Stimulated activated CD4-positive, alpha-beta T cell treated with anti-CD3 and anti-CD28 coated beads, TNF-alpha, amount 100 ng/mL, for 48 hours (primary cell): Measurements from ENCODE around the gene AIRE.

Source experiments
- DNase-seq, 3 donors: peaks; one replicate each; pipeline ENCODE4 v3.0.0-alpha.2; 2020; ENCODE audit warnings: low read depth in 3 of 3

Gene AIRE

GRCh38 chr21:44304877-44305293 is 19.2 kb downstream of the AIRE start:
- peak in 1 of 3 donors; percentile 29 for DNase-seq

DNA sequence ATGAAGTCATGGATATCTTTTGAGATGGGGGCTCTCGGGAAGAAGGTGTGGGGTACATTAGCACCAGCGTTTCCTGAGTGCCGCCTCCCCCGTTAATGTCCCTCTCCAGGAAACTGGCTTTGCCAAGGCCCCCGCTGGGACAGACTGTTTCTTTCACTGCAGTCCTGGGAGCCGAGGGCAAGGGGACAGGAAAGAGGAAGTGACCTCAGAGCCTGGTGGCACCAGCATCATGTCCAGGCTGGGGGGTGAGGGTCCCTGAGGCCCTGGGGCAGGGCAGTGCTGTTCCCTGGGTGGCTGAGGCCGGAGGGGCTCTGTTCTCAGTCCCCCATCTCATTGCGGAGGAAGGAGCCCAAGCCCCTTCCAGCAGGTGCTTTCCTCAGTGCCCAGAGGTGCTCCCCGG is 20.0 kb downstream of the AIRE start:
- no peak for DNase-seq

DNA sequence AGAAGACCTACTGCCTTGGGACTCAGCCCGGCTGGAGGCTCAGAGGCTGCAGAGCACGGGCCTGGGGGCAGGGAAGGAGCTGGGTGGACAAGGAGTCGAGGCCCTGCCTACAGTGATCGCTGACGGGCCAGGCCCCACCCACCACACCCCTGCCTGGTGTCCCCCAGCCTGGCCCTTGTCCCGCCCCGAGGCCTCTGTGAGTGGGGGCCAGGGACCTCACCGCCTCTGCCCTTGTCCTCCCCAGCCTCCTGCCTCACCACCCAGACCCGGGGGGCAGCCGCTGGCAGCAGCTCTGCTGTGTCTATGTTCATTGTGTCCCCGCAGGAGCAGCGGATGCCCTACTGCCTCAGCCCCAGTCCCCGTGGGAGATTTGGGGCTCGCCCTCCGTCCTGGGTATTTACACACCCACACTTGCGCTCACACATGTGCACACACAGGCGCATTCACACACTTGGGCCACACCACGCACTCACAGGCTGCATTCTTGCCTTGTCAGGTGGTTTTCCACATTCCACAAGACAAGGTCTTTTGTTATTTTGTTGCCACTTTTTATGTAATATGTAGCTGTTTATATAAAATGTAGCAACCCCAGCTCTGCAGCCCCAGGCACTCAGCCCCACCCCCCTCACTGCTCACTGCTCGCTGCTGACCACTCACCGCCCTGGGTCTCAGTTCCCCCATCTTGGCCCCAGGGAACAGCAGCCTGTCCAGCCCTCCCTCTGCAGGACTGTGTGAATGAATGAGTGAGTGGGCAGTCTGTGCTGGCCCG is 21.4 kb downstream of the AIRE start:
- no peak for DNase-seq

DNA sequence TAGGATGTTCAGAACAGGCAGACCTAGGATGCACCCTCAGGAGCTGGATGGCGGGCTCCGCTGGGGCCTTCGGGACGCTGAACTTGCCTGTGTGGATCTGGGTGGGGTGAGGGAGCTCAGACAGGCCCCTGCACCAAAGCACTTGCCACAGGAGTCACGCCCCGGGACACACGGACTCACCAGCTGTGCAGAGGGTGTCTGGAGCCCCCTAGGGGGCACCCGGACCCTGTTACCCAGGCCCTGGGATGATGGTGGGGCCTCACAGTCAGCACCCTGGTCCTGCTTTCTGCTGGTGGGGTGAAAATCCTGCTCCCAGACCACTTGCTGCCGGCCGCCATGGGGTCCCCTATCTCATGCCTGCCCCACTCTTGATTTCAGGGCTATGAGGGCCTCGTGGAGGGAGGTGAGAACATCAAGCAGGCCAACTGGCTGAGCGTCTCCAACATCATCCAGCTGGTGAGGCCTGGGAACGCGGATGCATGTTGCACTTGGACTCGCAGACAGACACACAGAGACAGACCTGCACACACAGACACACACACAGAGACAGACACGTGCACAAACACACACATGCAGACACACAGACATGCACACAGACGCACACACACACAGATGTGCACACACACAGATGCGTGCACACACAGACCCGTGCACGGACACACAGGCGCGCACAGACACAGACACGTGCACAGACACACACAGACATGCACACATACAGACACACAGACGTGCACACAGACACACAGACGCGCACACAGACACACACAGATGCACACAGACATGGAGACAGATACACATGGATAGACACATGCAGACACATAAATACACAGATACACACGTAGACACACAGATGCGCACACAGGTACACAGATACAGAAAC is 25.2 kb downstream of the AIRE start:
- DNase-seq: no peak

DNA sequence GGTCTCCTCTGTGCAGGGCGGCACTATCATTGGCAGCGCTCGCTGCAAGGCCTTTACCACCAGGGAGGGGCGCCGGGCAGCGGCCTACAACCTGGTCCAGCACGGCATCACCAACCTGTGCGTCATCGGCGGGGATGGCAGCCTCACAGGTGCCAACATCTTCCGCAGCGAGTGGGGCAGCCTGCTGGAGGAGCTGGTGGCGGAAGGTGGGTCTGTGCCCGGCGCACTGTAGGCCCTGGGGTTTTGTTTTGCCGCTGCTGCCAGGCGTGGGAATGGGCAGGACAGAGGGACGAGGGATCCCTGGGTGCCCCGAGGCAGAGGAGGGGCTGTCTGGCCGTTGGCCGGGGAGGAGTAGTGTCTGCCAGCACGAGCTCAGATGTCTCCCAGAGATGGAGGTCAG is 26.4 kb downstream of the AIRE start:
- DNase-seq: no peak

DNA sequence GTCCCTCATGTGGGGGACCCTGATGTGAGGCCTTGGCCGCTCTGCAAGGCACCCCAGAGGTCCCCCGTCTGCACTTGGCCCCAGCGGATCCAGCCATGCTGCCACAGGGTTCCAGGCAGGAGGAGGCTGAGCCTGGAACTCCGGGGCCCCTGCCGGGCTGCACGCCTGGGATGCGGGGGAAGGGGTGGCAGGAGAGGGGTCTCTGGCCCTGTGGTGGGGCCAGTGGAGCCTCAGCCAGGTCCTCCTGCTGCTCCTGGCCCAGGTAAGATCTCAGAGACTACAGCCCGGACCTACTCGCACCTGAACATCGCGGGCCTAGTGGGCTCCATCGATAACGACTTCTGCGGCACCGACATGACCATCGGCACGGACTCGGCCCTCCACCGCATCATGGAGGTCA is 27.0 kb downstream of the AIRE start:
- no peak for DNase-seq

DNA sequence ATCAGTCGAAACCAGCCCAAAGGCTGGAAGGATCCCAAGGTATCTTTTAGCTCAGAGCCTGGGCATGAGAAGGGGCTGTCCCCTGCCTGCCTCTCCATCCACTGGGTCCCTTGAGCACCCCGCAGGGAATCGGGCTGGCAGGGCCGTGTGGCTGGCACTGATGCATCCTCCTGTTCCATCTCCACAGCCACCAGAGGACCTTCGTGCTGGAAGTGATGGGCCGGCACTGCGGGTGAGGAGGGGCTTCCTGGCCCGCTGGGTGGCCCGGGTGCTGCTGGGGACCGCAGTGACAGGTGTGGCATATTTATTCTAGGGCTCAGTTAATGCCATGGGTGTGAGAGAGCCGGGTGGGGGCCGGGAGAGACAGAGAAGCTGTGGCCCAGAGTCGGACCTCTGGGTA is 27.8 kb downstream of the AIRE start:
- DNase-seq: no peak

GRCh38 chr21:44314128-44314527 is 28.5 kb downstream of the AIRE start:
- DNase-seq: no peak

DNA sequence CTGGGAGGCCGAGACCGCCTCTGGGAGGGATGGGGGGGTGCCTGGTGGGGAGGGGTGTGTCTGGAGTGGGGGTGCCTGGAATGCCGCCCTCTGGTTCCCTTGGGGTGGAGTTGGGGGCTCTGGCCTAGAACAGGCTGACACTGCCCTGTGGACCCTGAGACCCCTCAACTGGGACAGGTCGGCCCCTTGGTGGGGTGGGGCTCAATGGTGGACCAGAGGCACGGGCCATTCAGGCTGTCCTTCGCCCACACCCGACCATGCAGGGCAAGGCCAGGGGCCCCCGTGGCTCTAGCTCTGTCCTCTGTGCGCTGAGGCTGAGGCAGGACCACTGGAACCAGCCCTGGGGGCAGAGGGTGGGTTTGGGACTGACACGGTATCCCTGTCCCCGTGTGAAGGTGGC is 28.9 kb downstream of the AIRE start:
- no peak for DNase-seq

DNA sequence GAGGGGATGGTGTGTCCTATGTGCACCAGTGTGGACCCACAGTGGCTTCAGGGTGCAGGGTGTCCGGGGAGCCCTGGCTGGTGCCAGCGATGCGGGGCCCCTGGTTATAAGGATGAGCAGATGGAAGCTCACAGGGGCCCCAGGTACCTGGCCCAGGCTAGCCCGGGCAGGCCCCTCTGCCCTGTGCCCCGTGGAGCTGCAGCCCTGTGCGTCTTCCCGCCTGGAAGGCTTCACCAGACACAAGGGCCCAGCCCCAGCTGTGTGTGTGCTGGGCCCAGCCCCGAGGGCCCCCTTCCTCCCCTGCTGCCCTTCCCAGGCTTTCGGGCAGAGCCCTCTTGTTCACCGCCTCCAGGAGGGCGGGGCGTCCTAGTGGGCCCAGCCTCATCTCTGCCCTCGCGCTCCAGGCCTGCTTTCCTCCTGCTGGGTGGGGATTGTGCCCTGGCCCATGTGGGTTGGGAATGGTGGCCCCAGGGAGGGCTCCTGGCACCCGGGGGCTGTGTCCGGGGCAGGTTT is 30.1 kb downstream of the AIRE start:
- DNase-seq: no peak

- DNase-seq: no peak
Measured at GRCh38 chr21:44316277-44316900, 30.7 kb downstream of the AIRE start.

- DNase-seq: no peak
Measured at GRCh38 chr21:44317241-44317782, 31.6 kb downstream of the AIRE start.

DNA sequence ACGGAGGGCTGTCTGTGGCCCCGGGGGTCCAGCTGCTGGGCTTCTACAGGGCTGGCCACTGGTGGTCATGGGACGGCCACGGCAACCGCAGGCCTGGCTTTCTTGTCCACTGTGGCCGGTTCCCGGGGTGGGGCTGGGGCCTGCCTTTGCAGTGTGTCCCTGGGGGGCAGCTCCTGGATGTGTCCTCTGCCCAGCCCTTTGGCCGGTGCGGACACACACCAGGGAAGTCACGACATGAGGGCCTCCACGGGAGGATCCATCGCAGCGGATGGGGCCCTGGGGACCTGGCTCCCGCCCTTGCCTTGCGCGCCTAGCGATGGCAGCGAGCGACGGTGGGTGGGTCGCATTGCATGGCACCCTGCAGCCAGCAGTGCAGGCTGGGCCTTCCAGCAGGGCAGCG is 32.2 kb downstream of the AIRE start:
- DNase-seq: no peak

DNA sequence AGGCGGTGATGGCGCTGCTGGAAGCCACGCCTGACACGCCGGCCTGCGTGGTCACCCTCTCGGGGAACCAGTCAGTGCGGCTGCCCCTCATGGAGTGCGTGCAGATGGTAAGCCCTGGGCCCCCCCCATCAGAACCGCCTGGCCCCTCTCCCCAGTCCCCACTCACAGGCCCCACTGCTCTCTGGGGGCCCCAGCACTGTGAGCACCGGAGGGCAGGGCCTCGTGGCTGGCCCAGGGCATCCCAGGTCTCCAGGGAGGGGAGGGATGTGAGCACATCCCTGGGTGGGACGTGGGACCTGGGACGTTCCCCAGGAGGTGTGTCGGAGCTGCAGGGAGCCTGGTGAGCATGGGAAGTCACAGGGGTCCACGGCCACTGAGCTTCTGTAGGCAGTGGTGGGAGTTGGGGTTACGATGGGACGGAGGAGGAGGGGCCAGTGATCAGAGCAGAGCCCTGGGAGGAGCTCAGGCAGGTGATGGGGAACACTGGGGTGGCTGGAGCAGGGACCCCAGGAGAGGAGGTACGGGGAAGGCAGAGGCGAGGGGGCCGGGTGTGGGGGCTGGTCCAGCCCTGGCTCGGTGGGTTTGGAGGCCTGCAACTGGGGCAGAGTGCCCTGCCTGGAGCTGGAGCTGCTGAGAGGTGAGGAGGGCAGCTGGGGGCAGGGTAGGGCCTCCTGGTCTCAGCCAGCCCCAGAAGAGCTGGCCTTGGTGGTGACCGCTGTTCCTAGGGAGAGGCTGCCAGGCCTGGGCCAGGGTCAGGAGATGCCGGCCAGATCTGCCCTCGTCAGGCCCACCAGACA is 33.0 kb downstream of the AIRE start:
- DNase-seq: no peak

DNA sequence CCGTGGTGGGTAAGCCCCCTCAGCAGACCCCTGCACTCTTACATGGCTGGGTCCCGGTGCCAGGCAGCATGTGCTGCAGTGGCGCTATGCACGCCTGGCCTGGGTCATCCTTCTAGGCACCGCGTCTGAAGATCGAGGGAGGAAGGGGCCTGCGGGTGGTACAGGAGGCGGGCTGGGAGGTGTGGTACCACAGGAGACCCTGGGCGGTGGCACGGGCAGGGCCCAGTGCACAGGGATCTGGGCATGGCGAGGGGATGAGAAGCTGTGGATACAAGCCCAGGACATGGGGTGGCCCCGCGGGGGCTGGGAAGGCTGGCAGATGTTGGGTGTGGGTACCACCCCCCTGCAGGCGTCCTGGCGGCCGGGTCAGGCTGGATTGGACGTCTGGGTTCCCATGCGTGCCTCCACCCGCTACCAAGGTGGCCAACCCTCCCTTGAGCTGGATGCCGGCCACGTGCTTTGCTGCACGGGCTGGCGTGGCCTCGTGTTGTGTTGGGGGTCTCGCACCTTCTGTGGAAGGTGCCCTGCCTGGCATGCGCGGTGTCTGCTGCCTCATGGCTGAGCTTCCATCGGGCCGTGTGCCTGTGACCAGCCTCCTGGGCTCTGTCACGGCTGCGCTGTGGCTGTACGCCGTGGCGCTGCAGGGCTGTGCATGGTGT is 33.9 kb downstream of the AIRE start:
- no peak for DNase-seq

- DNase-seq: no peak
Measured at GRCh38 chr21:44320847-44321246, 35.2 kb downstream of the AIRE start.

DNA sequence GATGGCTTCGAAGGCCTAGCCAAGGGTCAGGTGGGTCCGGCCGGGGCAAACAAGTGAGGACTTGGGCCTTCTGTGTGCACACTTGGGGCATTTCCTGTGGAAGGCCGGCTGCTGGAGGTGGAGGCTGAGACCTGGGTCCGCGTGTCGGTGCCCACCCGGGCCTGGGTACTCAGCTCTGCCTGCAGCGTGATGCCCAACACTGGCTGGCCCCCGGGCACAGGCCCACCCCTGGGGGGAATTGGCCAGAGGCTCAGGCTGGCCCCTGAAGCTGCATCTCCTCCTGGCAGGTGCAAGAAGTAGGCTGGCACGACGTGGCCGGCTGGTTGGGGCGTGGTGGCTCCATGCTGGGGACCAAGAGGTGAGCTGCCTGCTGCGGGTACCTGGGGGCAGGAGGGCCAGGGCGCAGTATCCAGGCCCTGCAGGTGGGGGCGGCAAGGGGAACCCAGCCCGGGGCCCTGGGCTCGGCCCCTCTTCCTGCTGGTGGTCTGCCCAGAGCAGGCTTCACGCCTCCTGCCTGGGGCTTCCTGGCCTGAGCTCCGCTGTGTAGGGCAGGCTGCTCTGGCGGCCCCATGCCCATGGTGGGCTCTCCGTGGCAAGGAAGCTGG is 36.3 kb downstream of the AIRE start:
- DNase-seq: no peak

DNA sequence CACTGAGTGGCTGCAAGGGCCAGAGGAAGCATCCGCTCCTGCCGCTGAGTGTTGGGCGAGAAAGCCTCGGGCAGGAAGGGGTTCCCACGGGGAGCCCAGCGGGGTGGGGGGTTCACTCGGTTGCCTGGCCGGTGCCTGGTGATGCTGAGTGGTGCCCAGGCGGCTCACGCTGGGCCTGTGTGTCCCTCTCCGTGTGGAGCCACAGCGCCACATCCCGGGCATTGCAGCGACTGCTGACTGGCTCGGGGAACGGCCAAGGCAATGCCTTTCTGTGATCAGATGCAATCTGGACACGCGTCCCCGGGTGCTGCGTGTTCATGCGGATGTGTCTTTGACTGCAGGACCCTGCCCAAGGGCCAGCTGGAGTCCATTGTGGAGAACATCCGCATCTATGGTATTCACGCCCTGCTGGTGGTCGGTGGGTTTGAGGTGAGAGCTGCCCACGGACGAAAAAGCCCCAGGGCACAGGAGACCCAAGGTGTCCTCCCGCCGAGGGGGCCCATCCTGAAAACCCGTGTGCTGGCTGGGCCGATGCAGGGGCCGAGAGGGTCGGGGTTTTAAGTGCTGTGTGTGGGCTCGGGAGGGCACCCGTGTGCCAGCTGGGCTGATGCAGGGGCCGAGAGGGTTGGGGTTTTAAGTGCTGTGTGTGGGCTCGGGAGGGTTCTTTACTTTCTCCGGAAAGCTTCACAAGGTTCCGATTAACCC is 37.1 kb downstream of the AIRE start:
- no peak for DNase-seq

GRCh38 chr21:44323591-44323990 is 37.9 kb downstream of the AIRE start:
- no peak for DNase-seq
